Activated CD4-positive, alpha-beta T cell treated with anti-CD3 and anti-CD28 coated beads for 24 hours (primary cell): ENCODE results near the gene IGIP.

Experiments
- DNase-seq, 2 donors: peaks; one replicate each; pipeline ENCODE4 v3.0.0-alpha.2; 2020; ENCODE audit warnings: low read depth in 2 of 2

The IGIP gene

DNA sequence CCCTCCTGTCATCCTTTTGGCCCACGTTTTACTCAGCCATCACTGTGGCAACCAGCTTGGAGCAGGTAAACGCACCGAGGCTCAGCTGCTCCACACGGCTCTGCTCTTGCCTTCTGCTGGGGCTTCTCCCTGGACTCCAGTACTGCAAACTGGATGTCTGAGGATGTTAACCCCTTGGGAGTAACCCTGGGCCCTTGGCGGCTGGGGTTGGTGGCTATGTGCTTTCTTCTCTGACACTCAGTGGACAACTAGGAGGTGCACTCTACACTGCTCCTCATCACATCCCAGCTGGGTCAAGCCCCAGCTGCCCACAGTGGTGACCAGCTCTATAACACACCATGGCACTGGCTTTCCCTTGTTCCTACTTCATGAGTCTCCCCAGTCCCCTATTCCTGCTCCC, 37.0 kb downstream of the IGIP start:
- DNase-seq = no peak

DNA sequence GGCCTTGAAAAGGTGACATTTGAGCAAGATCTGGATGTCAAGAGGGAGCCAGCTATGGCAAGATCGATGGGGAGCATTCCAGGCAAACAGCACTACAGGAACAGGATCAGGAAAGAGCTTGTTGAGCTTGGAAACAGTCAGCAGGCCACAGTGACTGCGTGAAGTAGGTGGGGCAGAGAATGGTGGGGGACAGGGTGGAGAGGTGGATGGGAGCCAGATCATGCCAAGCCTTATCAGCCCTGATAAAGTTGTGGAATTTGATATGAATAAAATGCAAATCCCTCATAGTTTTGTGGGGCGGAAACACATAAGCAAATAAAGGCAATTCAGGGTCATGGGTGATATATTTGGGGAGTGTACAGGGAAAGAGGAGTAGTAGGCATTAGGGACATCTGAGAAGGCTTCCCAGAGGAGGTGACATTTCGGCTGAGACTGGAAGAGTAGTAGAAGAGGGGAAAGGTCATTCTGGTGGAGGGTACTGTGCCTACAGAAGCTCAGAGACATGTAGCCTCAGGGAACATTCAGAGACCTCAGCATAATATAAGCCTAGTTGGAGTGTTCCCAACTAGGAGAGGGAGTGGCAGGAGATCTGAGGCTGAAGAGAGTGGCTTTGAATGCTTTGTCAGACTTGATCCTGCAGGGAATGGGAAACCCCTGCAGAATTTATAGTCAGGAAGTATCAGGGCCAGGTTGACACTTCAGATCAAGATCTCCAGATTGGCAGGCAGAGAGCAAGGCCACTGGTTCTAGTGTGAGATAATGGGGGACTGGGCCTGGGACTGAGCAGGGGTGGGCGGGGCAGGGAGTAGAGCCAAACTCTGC, 39.6 kb downstream of the IGIP start:
- DNase-seq = no peak

DNA sequence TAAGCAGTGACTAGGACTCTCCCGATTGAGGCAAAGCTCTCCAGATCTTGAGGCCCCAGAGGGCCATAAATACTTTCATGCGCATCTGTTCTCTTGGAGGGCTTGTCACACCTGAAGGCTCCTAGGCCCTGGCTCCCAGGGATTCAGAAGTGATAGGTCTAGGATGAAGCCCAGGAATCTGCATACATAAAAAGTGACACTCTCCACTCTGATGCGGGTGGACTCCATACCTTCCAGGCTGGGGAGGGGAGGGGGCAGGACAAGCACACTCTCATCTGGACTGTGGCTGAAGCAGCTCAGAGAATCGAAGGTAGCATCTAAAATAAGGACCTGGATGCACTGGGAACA, 40.2 kb downstream of the IGIP start:
- no peak for DNase-seq

DNA sequence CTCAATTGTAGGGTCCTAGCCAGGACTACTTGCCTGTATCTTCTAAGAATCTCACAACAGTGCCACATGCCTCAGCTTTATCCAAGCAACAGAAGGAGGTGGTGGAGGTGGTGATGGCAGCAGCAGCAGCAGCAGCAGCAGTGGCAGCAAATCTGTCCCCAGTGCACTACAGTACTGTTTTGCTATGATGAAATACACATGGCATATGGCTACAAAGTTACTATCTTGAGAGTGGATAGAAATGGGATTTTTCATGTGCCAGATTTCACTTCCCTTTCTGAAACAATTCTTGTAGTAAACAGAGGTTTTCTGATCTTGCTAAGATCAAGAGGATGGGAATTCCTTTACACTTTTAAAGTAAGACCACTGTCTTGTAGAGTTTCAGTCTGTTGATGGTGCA, 41.2 kb downstream of the IGIP start:
- no peak for DNase-seq

DNA sequence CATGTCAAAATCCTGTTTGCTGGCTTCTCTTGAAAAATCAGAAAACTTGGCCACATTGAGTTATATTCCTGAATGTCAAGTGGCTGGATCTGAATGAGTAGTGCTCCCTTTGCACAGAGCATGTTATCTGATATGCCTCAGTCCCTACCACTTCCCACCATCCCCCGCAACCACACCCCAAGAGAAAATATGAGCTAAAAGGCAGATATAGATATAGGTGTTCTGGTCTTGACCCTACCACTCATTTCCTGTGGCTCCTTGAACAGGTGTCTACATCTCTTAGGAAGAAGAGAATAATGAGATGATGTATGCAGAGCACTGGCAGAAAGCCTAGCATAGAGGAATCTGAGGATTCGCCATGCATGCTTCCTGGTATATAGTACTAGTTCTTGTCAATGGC, 42.6 kb downstream of the IGIP start:
- DNase-seq = no peak

DNA sequence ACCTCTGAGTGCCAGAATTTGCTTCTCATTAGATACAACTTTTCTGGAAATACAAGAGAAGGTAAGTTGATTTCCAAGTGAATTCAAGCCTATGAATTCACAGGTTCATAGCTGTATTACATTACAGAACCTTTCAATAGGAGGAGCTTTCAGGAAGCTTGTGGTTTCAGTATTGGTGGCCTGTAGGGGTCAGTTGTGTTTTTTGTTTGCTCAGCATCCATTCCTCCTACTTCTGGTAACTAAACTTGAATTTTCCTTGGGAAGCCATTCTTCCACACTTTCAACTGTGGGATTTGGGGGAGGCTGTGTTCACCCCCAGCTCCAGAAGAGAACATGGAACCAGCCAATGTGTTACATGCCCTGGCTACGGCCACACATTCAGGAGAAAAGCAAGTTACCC, 43.7 kb downstream of the IGIP start:
- DNase-seq = no peak

DNA sequence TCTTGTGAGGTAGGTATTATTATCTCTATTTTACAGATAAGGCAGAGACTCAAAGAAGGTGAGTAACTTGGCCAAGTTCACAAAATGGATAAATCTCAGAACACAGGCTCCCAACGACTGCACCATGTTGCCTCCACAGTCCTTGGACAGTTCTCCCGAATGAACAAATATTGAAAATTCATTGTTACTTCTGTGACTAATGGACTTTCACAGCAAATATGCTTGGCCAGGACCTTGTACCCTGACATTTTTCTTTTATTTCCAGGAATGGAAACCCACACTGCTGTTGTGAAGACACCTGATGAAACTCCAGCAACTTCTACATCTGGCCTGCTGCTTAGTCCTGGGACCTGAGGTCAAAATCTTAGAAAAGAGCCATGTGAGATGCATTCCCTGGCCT, 46.7 kb downstream of the IGIP start:
- DNase-seq = no peak

DNA sequence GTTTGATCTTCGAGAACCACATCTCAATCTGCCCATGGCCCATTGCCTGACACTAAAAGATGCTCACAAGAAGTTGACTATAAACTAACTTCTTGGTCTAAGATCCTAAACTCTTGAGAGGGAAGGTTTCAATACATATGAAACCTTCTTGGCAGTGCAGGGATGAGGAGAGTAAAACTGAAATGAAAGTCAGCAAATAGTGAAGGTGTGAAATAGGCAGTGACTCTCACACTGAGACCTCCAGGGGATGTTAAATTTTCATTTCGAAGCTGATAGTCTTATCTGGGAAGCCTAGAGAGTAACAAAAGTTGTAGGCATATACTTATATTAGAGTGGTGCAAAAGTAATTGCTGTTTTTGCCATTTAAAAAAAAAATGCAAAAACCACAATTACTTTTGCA, 48.3 kb downstream of the IGIP start:
- DNase-seq = no peak

DNA sequence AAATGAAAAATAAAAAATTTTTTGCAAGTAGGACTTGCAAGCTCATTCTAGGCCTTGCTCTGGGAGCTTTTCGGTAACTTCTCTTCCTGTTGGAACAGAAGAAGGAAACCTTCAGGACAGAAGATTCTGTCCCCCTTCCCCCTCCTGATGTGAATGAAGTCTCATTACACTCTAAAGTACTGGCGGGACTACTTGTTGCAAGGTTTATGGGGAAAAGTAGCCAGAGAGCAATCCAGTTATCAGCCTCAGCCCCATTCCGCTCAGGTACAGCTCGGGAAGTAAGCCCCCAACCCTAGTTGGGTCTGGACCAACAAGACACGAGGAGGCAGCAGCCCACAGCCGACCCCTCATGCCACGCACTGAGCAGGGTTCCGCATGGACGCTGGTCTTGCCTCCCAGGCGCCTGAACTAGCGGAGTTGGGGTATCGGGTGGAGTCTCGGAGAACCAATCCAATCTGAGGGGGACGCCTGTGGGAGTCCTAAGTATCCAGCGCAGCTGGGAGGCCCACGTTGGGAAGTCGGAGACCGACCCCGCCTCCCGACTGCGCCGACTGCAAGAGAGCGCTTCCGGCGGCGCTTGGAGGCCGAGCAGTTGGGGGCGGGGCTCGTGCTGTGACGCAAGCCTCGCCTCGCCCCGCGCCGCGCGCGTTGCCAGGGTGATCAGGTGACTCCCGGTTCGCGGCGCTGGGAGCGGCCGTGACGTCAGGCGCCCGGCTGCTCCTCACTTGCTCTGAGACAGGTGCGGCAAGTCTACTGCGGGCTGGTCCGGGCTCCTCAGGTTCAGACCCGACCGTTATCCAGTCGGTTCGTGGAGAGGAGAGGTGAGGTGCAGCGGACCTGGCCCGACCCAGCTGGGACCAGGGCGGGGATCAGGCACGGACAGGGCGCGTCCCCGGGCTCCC, 49.0 kb downstream of the IGIP start, which contains the start of gene CYSTM1:
TSS of gene CYSTM1 (plus strand) at position 724 of the 902 bp plus-strand sequence. CDS start 19,278 bp downstream, outside the sequence.
- DNase-seq = peak; percentile 93

DNA sequence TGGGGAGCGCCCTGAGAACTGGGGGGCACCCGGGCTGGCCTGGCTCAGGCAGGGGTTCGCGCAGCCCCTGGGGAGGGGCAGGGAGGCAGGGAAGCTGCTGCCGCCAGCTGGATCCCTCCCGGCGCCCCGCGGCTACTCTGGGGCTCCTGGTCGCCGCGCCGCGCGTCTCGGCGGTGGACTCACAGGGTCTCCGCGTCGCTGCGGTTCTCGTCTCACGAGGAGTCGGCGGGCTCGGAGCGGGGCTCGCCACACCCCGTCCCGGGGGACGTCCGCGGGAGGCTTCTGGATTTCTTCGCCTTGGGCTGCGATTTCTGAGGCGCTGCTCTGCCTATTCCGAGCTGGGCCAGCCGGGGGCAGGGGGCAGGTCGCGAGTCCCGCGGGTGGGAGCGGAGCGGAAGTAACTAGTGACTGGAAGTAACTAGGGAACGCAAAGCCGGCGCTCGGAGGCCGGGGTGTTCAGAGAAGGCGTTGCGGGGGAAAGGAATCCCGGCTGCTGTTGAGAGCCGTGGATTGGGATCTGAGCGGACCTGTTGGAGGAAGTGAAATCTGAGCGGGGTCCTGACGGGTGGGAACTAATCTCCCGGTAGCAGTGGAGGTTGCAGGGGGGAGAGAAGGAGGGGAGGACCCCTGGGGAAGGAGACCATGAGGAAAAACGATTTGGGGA, 49.8 kb downstream of the IGIP start:
- DNase-seq = peak; percentile 24 to 42

DNA sequence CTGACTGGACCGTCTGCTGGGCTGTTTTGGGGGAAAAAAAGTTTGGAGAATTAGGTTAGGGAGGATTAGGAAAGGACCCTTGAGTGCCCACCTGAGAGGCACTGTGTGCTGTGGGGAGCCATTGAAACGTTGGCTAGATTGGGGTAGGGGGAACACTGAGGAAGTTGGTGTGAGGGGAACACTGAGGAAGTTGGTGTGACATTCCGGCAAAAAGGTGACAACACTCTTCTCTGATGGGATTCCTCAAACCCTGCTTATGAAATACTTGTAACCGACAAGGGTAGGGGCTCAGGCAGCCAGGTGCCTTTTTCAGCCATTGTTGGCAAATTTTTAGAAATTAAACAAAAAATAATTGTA, 50.3 kb downstream of the IGIP start:
- no peak for DNase-seq

DNA sequence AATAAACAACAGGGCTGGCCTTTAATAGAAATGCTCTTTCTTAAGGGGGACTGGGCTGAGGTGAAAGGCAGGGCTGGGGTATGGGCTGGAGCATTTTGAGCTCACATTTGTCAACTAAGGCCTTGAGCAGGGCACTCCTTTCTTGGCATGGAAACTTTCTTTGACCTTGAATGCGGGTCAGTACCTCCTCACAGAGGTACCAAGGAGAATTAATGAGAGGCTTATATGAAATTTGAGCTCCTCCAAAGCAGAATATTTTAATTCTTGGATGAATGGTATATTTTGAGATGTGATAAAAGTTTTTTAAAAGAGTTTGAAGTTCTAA, 52.3 kb downstream of the IGIP start:
- no peak for DNase-seq

DNA sequence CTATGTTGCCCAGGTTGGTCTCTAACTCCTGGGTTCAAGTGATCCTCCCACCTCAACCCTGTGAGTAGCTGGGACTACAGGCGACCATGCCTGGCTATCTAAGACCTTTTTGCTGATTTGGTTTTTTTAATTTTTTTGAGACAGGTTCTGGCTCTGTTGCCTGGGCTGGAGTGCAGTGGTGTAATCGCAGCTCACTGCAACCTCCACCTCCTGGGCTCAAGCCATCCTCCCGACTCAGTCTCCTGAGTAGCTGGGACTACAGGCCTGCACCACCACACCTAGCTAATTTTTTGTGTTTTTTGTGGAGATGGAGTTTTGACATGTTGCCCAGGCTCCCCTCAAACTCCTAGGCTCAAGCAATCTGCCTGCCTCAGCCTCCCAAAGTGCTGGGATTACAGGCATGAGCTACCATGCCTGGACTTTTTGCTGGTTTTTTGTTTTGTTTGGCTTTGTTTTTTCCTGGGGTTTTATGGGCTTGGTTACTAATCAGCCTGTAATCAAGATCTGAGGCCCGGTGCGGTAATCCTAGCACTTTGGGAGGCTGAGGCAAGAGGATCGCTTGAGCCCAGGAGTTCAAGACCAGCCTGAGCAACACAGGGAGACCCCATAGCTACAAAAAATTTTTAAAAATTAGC, 52.9 kb downstream of the IGIP start:
- DNase-seq = no peak
